GM19455 (cell line): ENCODE measurements around the gene CCDC144A.
"Not testable (repeated sequence)": the region's sequence is repeated elsewhere in the genome, so short reads cannot be mapped to it uniquely, and the experiment has no call there.

Source experiments
- ATAC-seq: cut with Tn5 transposase; IDR thresholded peaks from one replicate; pipeline ENCODE4 v1.9.1; 2021; ENCODE audit not compliant: unreplicated experiment

The CCDC144A gene

DNA sequence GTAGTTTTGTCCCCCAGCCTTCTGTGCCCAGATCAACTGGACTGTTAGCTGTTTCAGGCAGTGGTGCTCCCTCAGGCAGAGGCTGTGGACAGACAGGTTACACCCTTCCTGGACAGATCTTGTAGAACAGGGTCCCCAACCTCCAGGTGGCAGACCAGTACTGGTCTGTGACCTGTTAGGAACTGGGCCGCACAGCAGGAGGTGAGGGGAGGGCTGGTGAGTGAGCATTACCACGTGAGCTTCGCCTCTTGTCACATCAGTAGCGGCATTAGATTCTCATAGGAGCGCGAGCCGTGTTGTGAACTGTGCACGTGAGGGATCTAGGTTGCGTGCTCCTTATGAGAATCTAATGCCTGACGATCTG, 61.9 kb downstream of the CCDC144A start:
- ATAC-seq = not testable (repeated sequence)

DNA sequence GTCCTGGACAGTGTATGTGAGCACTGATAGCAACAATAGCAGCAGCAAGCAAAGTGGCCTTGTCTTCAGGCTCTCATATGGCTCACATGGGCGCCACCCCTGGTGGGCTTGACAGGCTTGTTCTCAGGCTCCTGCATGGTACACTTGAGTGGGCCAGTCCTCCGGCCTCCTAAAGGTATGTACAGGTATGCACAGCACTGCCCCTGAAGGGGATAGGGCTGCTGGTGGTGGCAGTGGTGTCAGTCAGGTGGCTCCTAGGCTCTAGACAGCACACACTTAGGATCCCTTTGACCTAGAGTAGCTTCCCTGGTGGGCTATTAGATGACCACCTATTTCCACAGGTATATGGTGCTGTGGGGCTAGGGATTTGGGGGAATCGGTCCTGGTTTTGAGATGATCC, 67.5 kb downstream of the CCDC144A start:
- not testable (repeated sequence) for ATAC-seq

GRCh38 chr17:16758177-16758576, 68.1 kb downstream of the CCDC144A start:
- ATAC-seq = not testable (repeated sequence)

DNA sequence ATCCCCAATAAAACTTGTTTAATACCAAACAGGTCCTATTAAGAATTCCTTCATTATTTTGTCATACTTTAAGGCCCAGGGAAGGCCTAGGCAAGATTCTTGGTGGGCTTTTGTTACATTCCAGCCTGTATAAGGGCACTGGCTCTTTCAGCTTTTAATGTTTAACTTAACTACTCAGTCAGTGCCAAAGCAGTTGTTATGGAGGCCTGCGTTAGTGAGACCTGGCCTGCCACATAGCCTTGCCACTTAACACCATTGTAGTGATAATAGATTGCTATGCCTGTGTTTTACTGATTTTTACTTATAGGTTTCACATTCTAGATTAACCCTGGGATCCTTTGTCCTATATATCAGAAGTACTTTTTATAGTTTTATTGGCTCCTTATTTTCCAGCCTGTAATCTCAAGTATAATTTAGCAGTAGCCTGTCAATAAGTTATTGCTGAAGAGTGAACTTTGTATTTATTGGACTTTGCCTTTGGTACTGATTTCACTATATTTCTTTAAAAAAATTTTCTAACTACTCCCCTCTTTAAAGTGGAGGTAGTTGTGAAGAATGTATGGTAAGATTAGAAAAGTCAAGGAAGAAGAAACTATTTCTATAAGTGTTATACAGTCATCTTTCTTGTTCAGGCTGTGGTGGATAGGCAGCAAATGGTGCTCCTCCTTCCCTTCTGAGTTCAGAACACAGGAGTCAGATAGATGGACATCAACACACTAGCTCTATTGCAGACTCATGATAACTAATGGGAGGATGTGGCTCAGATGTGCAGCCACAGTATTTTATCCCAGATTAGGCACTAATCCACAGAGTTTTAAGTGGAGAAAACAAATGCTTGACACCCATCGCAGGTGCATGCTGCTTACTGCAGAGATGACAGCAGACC, 78.5 kb downstream of the CCDC144A start:
- ATAC-seq = not testable (repeated sequence)

GRCh38 chr17:16772394-16773145, 82.5 kb downstream of the CCDC144A start:
- not testable (repeated sequence) for ATAC-seq

- not testable (repeated sequence) for ATAC-seq
Observed at GRCh38 chr17:16773146-16773522, 83.1 kb downstream of the CCDC144A start.

GRCh38 chr17:16787851-16788250, 97.8 kb downstream of the CCDC144A start:
- not testable (repeated sequence) for ATAC-seq

DNA sequence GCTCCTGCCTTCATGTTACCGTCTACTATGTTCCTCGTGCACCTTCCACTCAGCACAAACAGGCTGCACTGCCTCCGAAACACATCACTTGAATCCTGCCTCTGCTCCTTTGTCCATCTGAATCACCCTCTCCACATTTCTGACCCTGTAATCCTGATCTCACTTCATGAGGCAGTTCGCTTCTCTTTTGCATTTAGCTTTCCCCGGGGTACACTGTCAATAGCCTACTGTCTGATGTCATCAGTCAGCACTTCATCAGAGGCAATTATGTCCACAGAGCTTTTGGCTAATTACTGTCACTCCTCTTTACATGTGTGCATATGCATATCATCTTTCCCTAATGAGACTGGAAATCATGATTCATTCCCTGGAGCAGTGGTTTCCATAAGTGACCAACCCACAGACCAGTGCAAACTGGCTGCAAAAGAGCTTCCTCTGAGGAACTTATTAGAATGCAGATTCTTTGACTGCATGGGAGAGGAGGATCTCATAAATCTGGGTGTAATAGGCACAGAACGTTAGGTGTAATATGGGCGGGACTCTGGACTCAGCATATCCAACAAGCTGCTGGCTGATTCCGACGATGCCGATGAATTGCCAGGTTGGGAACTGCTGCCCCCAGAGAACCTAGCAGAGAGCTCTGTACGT, 99.0 kb downstream of the CCDC144A start:
- not testable (repeated sequence) for ATAC-seq

DNA sequence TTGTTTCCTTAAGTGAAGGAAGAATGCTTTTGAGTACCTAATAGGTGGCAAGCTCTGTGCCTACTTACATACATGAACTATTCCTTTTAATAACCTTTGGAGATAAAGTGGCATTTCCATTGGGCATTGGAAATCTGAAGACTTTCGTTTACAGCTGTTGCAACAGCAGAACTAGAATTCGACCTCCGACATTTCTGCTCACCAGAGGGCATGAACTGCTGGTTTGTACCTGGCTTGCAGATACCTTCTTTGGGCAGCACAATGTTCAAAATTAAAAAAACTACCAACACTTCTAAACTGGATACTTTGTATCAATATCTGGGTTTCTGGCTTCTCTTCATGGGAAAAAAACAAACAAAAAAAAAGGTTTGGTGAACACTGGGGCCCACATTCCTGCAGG, 99.6 kb downstream of the CCDC144A start:
- ATAC-seq = not testable (repeated sequence)

GRCh38 chr17:16790313-16790871, 100.4 kb downstream of the CCDC144A start:
- ATAC-seq = not testable (repeated sequence)

- ATAC-seq = not testable (repeated sequence)
Observed at GRCh38 chr17:16794215-16794614, 104.2 kb downstream of the CCDC144A start.

DNA sequence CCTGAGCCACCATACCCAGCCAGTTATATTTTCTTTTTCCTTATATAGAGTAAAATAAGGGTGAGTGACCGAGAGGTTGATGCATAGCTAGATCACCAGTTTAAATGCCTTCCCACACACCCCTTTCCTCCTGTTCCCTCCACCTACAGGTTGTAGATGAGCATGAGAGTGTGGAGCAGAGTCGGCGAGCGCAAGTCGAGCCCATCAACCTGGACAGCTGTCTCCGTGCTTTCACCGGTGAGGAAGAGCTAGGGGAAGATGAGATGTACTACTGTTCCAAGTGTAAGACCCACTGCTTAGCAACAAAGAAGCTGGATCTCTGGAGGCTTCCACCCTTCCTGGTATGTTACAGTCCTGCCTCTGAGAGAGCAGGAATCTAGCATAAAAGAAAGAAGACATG, 105.9 kb downstream of the CCDC144A start:
- ATAC-seq = not testable (repeated sequence)

- ATAC-seq = not testable (repeated sequence)
Observed at GRCh38 chr17:16804851-16805250, 114.8 kb downstream of the CCDC144A start.

DNA sequence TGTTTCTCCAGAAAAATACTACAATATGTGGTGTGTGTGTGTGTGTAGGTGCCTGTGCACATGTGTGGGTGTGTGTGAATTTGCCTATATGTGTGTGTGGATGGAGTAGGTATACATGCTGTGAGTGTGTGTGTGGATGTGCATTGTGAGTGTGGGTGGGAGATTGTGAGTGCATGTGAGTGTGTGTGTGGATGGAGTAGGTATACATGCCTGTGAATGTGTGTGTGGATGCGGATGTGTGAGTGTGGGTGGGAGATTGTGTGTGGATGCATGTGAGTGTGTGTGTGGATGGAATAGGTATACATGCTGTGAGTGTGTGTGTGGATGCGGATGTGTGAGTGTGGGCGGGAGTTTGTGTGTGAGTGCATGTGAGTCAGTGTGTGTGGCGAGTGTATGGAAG, 116.6 kb downstream of the CCDC144A start:
- ATAC-seq = not testable (repeated sequence)

GRCh38 chr17:16807620-16808019, 117.6 kb downstream of the CCDC144A start:
- ATAC-seq = not testable (repeated sequence)

DNA sequence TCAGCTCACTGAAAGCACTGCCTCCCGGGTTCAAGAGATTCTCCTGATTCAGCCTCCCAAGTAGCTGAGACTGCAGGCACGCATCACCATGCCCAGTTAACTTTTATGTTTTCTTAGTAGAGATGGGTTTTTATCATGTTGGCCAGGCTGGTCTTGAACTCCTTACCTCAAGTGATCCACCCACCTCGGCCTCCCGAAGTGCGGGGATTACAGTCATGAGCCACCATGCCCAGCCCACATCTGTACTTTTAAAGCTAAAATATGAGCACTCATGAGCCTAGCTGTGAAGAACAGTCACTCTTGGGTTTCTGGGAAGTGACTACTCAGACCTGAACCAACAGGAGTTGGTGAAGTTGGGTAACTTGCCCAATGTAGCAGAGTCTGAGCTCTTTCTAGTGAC, 120.2 kb downstream of the CCDC144A start:
- ATAC-seq = not testable (repeated sequence)

GRCh38 chr17:16812126-16812525, 122.1 kb downstream of the CCDC144A start:
- ATAC-seq = not testable (repeated sequence)

DNA sequence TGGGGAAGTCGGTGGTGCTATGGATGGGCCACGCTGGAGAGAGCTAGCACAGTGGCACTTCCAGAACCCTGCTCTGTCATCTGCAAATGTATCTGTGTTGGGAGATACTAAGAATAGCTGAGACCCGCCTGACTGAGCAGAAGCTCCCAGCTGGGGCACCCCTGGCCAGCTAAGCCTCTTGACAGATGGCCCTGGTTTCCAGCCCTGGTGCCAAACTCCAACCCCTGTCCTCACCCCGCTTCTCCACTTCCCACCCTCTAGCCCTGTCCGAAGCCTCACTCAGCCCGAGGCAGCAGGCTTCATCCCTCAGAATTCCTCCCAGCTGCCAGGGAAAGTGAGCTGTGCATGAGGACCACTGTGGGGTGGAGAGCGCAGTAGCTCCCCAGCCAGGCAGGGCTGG, 124.4 kb downstream of the CCDC144A start:
- no peak for ATAC-seq

DNA sequence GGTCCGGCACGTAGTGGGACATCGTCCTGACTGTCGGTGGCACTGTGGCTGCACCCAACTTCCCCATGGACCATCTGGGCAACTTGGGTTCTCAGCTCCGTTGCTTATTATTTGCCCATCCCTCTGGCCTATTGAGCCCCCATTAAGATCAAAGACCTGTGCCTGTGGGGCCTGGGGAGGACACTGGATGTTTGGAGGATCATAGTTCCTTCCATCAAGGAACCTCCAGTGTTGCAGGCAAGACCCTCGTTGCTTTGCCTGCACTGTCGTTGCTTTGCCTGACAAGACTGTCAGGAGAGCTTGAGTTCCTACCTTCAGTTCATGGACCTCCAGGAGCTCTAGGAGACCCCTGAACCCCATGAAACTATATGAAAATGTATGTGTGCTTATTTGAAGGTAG, 127.2 kb downstream of the CCDC144A start:
- ATAC-seq = no peak

DNA sequence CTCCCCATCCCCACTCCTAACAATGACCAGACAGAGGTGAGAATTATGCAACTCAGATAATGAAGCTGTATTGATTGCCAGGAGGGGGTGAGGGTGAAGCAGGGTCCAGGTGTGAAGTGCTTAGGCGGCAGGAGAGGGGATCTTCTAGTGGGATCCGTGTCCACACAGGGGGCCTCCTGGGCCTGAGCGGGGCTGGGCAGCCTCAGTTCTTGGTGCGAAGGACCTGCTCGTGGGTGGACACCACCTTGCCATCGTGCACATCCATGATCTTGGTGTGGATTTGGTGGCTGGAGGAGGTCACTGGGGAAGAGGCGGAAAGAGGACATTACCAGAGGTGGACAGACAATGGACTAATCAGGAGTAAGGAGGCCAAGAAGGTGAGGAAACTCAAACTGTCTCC, 127.9 kb downstream of the CCDC144A start:
- not testable (repeated sequence) for ATAC-seq

GRCh38 chr17:16818340-16818739, 128.3 kb downstream of the CCDC144A start:
- no peak for ATAC-seq
